ENCODE results near the gene SINHCAF.
A peak's percentile ranks its signal among the peaks of the same experiment; 100 is the strongest.

The SINHCAF gene

GRCh38 chr12:31337952-31338351 lies 12.0 kb upstream of the SINHCAF start:
- DNase-seq (ENCODE audit: low read depth in 3 of 3, low spot score in 1 of 3), result no peak

GRCh38 chr12:31331242-31331641 lies 5.3 kb upstream of the SINHCAF start:
- no peak for DNase-seq (ENCODE audit: low read depth in 3 of 3, low spot score in 1 of 3)

- no peak for DNase-seq (ENCODE audit: low read depth in 3 of 3, low spot score in 1 of 3)
Observed at GRCh38 chr12:31326736-31327659, 1.0 kb upstream of the SINHCAF start.

- peak in 2 of 3 donors; percentile 0 to 30 for DNase-seq (ENCODE audit: low read depth in 3 of 3, low spot score in 1 of 3)
Observed at GRCh38 chr12:31325524-31325875, 450 bp downstream of the SINHCAF start.

GRCh38 chr12:31324845-31325523 lies 966 bp downstream of the SINHCAF start:
- peak in 2 of 3 donors; percentile 5 to 37 for DNase-seq (ENCODE audit: low read depth in 3 of 3, low spot score in 1 of 3)

DNA sequence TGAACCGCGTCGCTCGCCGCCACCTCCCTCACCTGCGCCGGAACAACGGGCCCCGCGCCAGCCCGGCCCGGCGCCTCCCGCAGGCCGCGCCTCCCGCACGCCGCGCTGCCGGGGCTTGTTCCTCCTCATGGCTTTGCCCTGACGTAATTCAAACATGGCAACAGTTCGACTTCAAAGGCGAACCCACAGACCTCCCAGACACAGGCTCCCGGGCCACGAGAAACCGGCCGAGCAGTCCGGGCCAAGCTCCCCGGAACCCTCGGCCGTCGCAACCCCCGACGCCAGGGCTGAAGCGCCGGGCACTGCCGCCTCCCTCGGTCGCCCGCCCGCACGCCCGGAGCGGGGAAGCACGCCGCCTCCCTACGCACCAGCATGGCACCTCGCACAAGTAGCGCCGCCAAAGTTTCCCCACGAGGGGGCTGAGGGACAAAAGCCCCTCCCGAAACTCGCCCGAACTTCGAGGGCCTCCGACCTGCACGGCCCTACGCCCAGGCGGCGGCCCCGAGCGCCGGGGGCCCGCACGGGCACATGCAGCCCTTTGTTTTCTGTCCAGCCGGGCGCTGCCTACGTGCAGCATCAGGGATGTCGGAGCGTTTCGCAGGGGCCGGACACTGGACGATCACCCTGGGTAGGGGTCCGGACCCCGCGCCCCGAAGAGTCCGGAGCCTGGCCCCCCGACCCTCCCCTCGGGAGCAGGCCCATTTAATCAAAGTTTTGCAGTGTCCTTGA lies 1.7 kb downstream of the SINHCAF start:
- DNase-seq (ENCODE audit: low read depth in 3 of 3, low spot score in 1 of 3), result peak; percentile 40 to 47 (median 46)

DNA sequence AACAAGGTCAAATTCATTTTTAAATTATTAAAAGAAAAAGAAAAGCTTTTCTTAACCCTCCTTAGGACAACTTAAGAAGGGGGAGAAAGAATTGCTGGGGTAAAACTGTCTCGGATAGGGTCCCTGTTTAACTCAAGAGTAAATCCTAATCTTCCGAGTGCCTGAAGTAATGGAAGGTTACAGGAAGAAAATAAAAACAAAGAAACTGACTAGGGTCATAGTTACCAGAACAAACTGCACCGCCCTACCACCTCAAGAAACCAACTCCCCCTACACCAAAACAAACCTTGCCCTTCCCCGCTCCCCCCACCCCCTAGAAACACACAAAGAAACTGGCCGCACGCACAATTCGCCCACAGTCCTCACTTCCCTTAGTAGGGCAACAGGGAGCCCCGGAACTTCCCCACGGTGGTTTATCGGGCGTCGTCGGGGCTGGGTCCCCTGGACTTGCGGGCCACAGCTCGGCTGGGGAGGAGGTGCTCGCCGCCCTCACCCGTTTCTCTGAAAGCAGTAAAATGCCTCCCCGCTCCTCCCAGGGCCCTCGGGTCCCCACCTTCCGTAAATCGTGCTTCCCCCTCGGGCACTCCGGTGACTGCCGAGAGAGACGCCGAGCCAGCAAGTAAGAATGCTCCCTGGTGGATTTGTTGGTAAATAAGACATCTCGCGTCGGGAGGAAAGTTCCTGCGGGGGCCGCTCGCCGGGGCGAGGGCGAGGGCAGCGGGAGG lies 2.4 kb downstream of the SINHCAF start:
- DNase-seq (ENCODE audit: low read depth in 3 of 3, low spot score in 1 of 3), result peak in 2 of 3 donors; percentile 12 to 26

- DNase-seq (ENCODE audit: low read depth in 3 of 3, low spot score in 1 of 3), result no peak
Observed at GRCh38 chr12:31322801-31323207, 3.1 kb downstream of the SINHCAF start.

DNA sequence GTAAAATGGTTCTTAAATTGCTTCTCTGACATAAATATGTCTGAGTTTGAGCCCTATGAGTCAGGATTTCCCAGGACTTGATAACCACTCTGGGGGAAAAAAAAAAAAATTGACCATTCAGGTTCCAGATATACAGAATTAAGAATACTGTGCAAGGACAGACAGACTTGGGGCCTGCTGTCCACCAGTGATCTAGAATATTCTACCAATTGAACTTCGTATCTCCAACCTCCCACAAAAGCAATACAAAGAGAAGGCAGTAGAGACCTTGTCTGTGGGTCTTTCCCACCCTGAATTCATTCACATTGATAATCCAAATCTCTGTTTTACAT lies 4.1 kb downstream of the SINHCAF start:
- no peak for DNase-seq (ENCODE audit: low read depth in 3 of 3, low spot score in 1 of 3)

DNA sequence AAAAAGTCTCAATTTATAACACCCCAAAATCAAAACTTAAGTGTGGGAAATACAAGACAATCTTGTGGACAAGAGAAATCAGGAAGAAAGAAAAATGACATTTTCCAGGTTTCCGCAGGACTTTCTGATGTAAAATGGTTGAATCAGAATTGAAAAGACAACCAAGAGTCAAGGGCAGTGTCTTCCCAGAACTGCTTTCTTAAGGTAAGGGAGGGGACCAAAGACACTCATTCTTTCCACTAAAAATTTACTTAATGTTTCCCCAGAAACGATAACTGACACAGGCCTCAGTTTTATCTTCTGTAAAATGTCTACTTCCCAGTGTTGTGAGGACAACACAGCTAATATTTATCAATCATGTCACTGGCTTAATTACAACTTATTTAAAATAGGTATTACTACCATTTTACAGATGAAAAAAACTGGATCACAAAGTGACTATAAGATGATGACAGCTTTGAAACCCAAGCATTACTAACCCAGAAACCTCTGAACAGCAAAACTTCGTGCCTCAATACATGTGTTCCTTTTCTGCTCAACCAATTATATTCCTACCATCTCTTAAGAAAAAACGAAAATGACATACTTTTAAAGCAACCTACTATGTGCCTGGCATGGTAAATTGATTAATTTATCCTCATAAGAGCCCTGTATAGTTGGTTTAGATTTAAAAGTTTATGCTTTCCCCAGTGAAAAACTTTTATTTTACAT lies 4.6 kb downstream of the SINHCAF start:
- DNase-seq (ENCODE audit: low read depth in 3 of 3, low spot score in 1 of 3), result no peak

DNA sequence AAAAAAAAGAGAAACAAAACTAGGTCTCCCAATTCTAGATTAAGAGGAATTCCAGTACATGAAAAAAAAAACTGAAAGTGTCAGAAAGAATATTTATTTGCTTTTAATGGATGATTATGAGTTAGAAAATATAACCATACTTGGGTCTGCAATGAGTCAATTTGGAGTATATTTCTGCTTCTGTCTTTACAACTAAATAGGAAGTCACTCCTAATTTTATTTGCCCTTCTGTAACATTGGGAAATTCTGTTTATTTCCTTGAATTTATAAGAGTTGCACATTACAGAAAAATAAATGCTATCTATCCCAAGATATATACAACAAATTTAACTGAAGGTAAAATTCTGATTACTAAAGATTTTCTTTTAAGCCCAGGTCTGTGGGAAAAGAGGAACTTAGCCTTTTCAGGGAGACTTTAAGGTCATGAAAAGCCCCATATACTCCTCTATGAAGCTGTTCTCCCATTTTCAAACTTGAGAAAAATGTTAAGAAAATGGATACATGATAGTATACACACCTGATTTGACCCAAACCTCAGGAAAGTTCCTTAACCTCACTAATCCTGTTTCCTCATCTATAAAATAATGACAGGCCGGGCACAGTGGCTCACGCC lies 7.2 kb downstream of the SINHCAF start:
- DNase-seq (ENCODE audit: low read depth in 3 of 3, low spot score in 1 of 3), result no peak

- DNase-seq (ENCODE audit: low read depth in 3 of 3, low spot score in 1 of 3), result no peak
Observed at GRCh38 chr12:31317471-31318395, 8.2 kb downstream of the SINHCAF start.

- no peak for DNase-seq (ENCODE audit: low read depth in 3 of 3, low spot score in 1 of 3)
Observed at GRCh38 chr12:31316891-31317290, 9.1 kb downstream of the SINHCAF start.

GRCh38 chr12:31315784-31316465 lies 10.0 kb downstream of the SINHCAF start:
- DNase-seq (ENCODE audit: low read depth in 3 of 3, low spot score in 1 of 3), result no peak

DNA sequence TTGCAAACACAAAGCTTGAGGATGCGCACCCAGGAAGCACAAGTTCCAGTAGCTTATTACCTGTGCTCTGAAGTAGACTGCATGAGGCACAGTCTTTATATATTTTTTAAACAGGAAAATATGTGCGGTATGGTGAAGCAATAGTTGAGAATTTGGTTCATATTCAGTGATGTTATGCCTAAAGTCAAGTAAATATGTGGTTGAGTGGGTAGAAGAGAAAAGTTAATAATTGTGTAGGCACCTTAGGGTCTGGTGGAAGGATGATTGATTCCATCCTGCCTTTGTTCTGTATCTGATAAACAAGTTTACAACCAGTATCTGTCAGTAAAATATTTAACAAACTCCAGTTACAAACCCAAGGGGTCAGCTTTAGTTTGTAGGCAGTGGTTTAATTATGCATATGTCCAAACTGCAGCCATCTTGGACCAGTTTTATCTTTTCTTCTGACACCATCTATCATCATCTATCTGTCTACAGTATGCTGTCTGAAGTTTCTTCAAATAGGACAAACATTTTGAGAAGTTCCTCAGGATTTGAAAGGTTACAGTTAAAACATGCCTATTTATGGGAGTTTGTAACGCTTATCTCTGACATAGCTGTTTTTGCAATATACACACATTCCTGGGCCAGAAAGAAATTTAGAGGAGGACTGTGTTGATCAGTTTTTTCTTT lies 10.8 kb downstream of the SINHCAF start:
- no peak for DNase-seq (ENCODE audit: low read depth in 3 of 3, low spot score in 1 of 3)

DNA sequence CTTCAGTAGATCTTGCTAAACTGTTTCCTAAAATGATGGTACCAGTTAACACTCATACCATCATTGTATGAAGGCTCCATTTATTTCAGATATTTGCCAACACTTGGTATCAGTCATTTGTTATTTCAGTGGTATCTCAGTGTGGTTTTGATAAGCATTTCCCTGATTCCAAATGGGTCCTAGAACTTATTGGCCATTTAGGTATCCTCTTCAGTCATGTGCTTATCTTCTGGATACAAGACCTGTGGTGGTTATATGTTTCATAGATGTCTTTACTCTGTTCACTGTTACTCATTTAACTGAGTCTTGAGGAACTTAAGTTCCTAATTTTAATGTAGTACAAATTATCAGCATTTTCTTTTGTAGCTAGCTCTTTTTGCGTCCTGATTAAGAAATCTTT lies 13.5 kb downstream of the SINHCAF start:
- DNase-seq (ENCODE audit: low read depth in 3 of 3, low spot score in 1 of 3), result no peak

DNA sequence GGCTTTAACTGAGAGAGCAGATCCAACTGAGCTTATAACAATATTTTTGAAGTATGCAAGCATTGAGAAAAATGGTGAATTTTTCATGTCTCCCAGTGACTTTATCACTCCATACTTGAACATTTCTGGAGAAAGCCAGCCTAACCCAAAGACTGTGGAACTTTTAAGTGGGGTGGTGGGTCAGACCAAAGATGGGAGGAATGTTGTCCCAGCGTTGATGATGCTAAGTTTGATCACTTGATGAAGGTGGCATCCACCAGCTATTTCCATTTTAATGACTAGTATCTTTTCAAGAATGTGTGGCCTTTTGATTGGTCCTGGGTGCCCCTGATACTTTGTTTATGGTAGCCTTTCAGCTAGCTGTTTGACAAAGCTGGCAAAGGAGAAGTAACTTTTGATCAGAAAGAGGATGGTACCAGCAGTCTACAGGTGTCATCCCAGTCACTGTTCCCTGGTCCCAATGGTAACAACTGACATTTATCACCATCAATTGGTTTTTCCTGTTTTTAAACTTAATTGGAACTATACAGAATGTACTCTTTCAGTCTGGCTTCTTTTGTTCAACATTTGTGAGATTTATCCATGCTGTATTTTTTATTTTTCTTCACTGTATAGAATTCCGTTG lies 14.2 kb downstream of the SINHCAF start:
- no peak for DNase-seq (ENCODE audit: low read depth in 3 of 3, low spot score in 1 of 3)

DNA sequence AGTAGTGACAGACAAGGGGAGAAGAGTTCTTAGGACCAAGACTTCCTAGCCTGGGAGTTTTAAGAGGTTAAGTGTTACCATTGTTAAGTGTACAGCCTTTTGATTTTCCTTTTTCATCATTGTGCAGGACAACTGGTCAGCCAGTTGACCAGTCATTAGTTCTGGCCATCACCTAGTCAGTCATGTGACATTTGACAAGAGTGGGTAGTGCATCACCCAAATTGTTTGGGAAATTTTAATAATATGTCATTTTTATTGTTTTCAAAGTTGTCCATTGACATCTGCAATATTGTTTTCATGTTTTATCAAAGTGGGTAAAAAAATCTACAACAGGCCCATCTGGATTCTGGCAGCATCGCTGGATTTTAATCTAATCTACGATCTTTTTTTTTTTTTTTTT lies 15.5 kb downstream of the SINHCAF start:
- DNase-seq (ENCODE audit: low read depth in 3 of 3, low spot score in 1 of 3), result no peak
